SK-N-SH (cell line): ENCODE measurements around the gene PRMT2. TPM values are rescaled to one million over a fixed set of nuclear protein-coding genes. Genes with fewer than 3 reads are reported as not detected.
A peak's percentile ranks its signal among the peaks of the same experiment; 100 is the strongest.

Experiments
- CTCF ChIA-PET: fragments of 300-600, 350-600 bp; formaldehyde crosslinking; extraction: SDS; loops from one replicate; lab custom pipeline; 2021; lab: Yijun Ruan, JAX
- POLR2A ChIA-PET: fragments of 350-600 bp; sonication (Branson Sonifier 250); formaldehyde crosslinking; extraction: SDS; loops from one replicate; lab custom pipeline; 2020; ENCODE audit warnings: antibody characterized with exemption, inconsistent platforms; lab: Yijun Ruan, JAX
- DNase-seq: peaks from one replicate; pipeline ENCODE4 v3.0.0; 2012
- H2AFZ ChIP-seq: fragments of 200-600 bp; sonication (generic); 2 replicates; pipeline ENCODE4 v1.8.1; 2016; ENCODE audit warnings: antibody characterized with exemption, mild to moderate bottlenecking, low read depth
- H3F3A ChIP-seq: fragments of 200-600 bp; sonication (generic); replicated peaks from 2 replicates; pipeline ENCODE3; 2016; ENCODE audit warnings: antibody characterized with exemption, mild to moderate bottlenecking; ENCODE audit not compliant: insufficient read depth
- H3K27ac ChIP-seq, 2 experiments: fragments of 200-500 bp in 1 of 2; fragments of 200-600 bp in 1 of 2; sonication (Bioruptor generic) in 1 of 2; sonication (generic), shearing (Covaris generic) in 1 of 2; 2 replicates each; pipeline versions ENCODE4 v1.5.1 to v1.6.1; 2014 to 2016; ENCODE audit warnings: low read depth in 2 of 2, inconsistent platforms in 1 of 2, low read length in 1 of 2, mild to moderate bottlenecking in 1 of 2, mixed read lengths in 1 of 2
- H3K27me3 ChIP-seq: fragments of 200-600 bp; sonication (generic), shearing (Covaris generic); 2 replicates; pipeline ENCODE4 v1.6.1; 2016; ENCODE audit warnings: mixed run types; ENCODE audit not compliant: insufficient read depth
- H3K36me3 ChIP-seq, 2 experiments: fragments of 200-500 bp in 1 of 2; fragments of 200-600 bp in 1 of 2; sonication (Bioruptor generic) in 1 of 2; sonication (generic) in 1 of 2; replicated peaks in 1 of 2; 2 replicates each; pipeline versions ENCODE3 to v1.5.1; 2014 to 2016; ENCODE audit warnings: low read length in 1 of 2, mild to moderate bottlenecking in 1 of 2; ENCODE audit not compliant: insufficient read depth in 2 of 2, control insufficient read depth in 1 of 2
- H3K4me1 ChIP-seq, 2 experiments: fragments of 200-500 bp in 1 of 2; fragments of 200-600 bp in 1 of 2; sonication (Bioruptor generic) in 1 of 2; sonication (generic), shearing (Covaris generic) in 1 of 2; 2 replicates each; pipeline versions ENCODE4 v1.5.1 to v1.6.1; 2014 to 2016; ENCODE audit warnings: low read depth in 1 of 2, low read length in 1 of 2, mixed run types in 1 of 2; ENCODE audit not compliant: insufficient read depth in 2 of 2, control insufficient read depth in 1 of 2
- H3K4me2 ChIP-seq: fragments of 200-600 bp; sonication (generic), shearing (Covaris generic); 2 replicates; pipeline ENCODE4 v1.6.1; 2017; ENCODE audit warnings: mixed run types
- H3K4me3 ChIP-seq, 2 experiments: fragments of 200-500 bp in 1 of 2; fragments of 200-600 bp in 1 of 2; sonication (Bioruptor generic) in 1 of 2; sonication (generic), shearing (Covaris generic) in 1 of 2; 2 replicates each; pipeline versions ENCODE4 v1.5.1 to v1.8.1; 2014 to 2016; ENCODE audit warnings: low read depth in 2 of 2, inconsistent platforms in 1 of 2, low read length in 1 of 2, mild to moderate bottlenecking in 1 of 2, mixed read lengths in 1 of 2, moderate library complexity in 1 of 2
- H3K79me2 ChIP-seq: fragments of 200-600 bp; sonication (generic); 2 replicates; pipeline ENCODE4 v1.8.1; 2017; ENCODE audit warnings: mild to moderate bottlenecking; ENCODE audit not compliant: insufficient read depth
- H3K9ac ChIP-seq: fragments of 200-600 bp; sonication (generic); 2 replicates; pipeline ENCODE4 v1.6.1; 2017; ENCODE audit warnings: mixed run types
- H3K9me2 ChIP-seq: fragments of 200-600 bp; sonication (generic); 2 replicates; pipeline ENCODE4 v1.6.1; 2017; ENCODE audit warnings: mixed run types
- H3K9me3 ChIP-seq: fragments of 200-600 bp; sonication (generic); 2 replicates; pipeline ENCODE4 v1.6.1; 2017; ENCODE audit warnings: mixed run types, mild to moderate bottlenecking, moderate library complexity
- H4K20me1 ChIP-seq: fragments of 200-600 bp; sonication (generic); 2 replicates; pipeline ENCODE4 v1.6.1; 2017; ENCODE audit warnings: mild to moderate bottlenecking, mixed run types; ENCODE audit not compliant: insufficient read depth
- CTCF ChIP-seq: fragments of 200-600 bp; sonication (generic); IDR thresholded peaks from 2 replicates; pipeline ENCODE4 v1.6.1; 2017; ENCODE audit warnings: antibody characterized with exemption, mild to moderate bottlenecking, moderate library complexity
- ELF1 ChIP-seq: IDR thresholded peaks from 2 replicates; pipeline ENCODE4 v1.4.0; 2012
- EP300 ChIP-seq, 2 experiments: IDR thresholded peaks; 2 replicates each; pipeline versions ENCODE4 v1.4.0 to v1.6.1; 2012; ENCODE audit warnings: borderline replicate concordance in 1 of 2, low read depth in 1 of 2, low read length in 1 of 2
- EZH2phosphoT487 ChIP-seq: fragments of 200-600 bp; sonication (generic); IDR thresholded peaks from 2 replicates; pipeline ENCODE4 v1.6.1; 2017; ENCODE audit warnings: low read depth, mixed run types, mild to moderate bottlenecking, antibody characterized with exemption, moderate library complexity, borderline replicate concordance
- FOXJ3 ChIP-seq: sonication (generic); formaldehyde crosslinking; IDR thresholded peaks from 2 replicates; pipeline ENCODE4 v1.5.1; 2020; ENCODE audit warnings: mild to moderate bottlenecking, missing genetic modification reagents
- FOXM1 ChIP-seq: IDR thresholded peaks from 2 replicates; pipeline ENCODE4 v1.4.0; 2012; ENCODE audit warnings: low read depth, mild to moderate bottlenecking
- GABPA ChIP-seq: IDR thresholded peaks from 2 replicates; pipeline ENCODE4 v1.4.0; 2012; ENCODE audit warnings: low read depth, mild to moderate bottlenecking
- IRF3 ChIP-seq: fragments of 150-350 bp; IDR thresholded peaks from 2 replicates; pipeline ENCODE4 v1.6.1; 2016; ENCODE audit warnings: mild to moderate bottlenecking, low read depth, low read length
- JUND ChIP-seq: IDR thresholded peaks from 2 replicates; pipeline ENCODE4 v1.4.0; 2012
- MAX ChIP-seq: IDR thresholded peaks from 2 replicates; pipeline ENCODE4 v1.4.0; 2012; ENCODE audit warnings: low read depth
- MXI1 ChIP-seq: IDR thresholded peaks from 2 replicates; pipeline ENCODE4 v1.6.1; 2012; ENCODE audit warnings: mild to moderate bottlenecking, low read depth, low read length, improper control_type of control experiment
- NRF1 ChIP-seq: IDR thresholded peaks from 2 replicates; pipeline ENCODE4 v1.6.1; 2012; ENCODE audit warnings: low read depth, mild to moderate bottlenecking, low read length
- PBX3 ChIP-seq: IDR thresholded peaks from 2 replicates; pipeline ENCODE4; 2012
- POLR2AphosphoS5 ChIP-seq: IDR thresholded peaks from 2 replicates; pipeline ENCODE4 v1.6.1; 2012; ENCODE audit warnings: low read depth, low read length
- RAD21 ChIP-seq: IDR thresholded peaks from 2 replicates; pipeline ENCODE4 v1.6.1; 2012; ENCODE audit warnings: mild to moderate bottlenecking, low read length
- RFX5 ChIP-seq: IDR thresholded peaks from 2 replicates; pipeline ENCODE4 v1.6.1; 2012; ENCODE audit warnings: mild to moderate bottlenecking, improper control_type of control experiment, low read length
- TEAD4 ChIP-seq: IDR thresholded peaks from 2 replicates; pipeline ENCODE4 v1.4.0; 2012; ENCODE audit warnings: mild to moderate bottlenecking, borderline replicate concordance; ENCODE audit not compliant: insufficient read depth
- YY1 ChIP-seq: IDR thresholded peaks from 2 replicates; pipeline ENCODE4 v1.4.0; 2012; ENCODE audit warnings: low read depth, mild to moderate bottlenecking
- WGBS: methylation state at CpG from one replicate; pipeline ENCODE4 v1.1.6; 2017; ENCODE audit warnings: low lambda C conversion rate; 5-methylcytosine and 5-hydroxymethylcytosine counted together
- polyA plus RNA-seq, 3 experiments: library from polyadenylated mRNA; depleted of rRNA; stranded (reverse); fragments of >200 nt; gene quantifications; 2 replicates each; pipeline ENCODE4 v1.2.3, GENCODE V29; 2012

Gene PRMT2
- polyA plus RNA-seq, 1 of the 3 experiments (the other 2 are of a cell fraction), result 278 TPM

GRCh38 chr21:46634427-46634826 is 1.0 kb upstream of the PRMT2 start:
- Histone ChIP-seq H3F3A (peaks cover 20% of the 10 kb centered on the region), H3K4me2 (peak overlapping the region; percentile 88), H3K27ac (peak overlapping the region; percentile 90 to 95), H3K9me3 (no peaks in the 10 kb centered on the region), H3K4me1 (peaks cover 9 to 22% of the 10 kb centered on the region in 2 experiments; a peak in 2 of 4 replicates), H4K20me1 (peaks cover 20% of the 10 kb centered on the region), H2AFZ (peak overlapping the region; percentile 97), H3K79me2 (peaks cover 39% of the 10 kb centered on the region), H3K4me3 (peak overlapping the region; percentile 81 to 89), H3K27me3 (no peaks in the 10 kb centered on the region), H3K9me2 (no peaks in the 10 kb centered on the region), H3K9ac (peak overlapping the region; percentile 88), H3K36me3 (peaks cover 18% of the 10 kb centered on the region in 2 experiments)
- 93% methylated on average over 8 of the region's 8 CpGs for WGBS
- ChIA-PET CTCF (no interaction called here), POLR2A (interaction anchor here (0.6 kb wide), 1 partner anchor 376 kb away, joined by 3 read pairs; no protein-coding TSS in a partner anchor)
- no peak for DNase-seq
- no peak for TF ChIP-seq TEAD4
- TF ChIP-seq FOXM1, result no peak
- TF ChIP-seq JUND, result no peak
- no peak for TF ChIP-seq IRF3
- no peak for TF ChIP-seq POLR2AphosphoS5
- no peak for TF ChIP-seq MAX
- no peak for TF ChIP-seq GABPA
- no peak for TF ChIP-seq EP300 (IDR thresholded peaks at IDR 0.05; ENCODE audit: borderline replicate concordance in 1 of 2, low read depth in 1 of 2, low read length in 1 of 2)
- no peak for TF ChIP-seq RFX5
- no peak for TF ChIP-seq RAD21
- TF ChIP-seq YY1, result no peak
- TF ChIP-seq EZH2phosphoT487, result no peak
- TF ChIP-seq, all 33 proteins: peak for 0

- Histone ChIP-seq H3F3A (peaks cover 20% of the 10 kb centered on the region), H3K79me2 (peaks cover 44% of the 10 kb centered on the region), H2AFZ (peak overlapping the region; percentile 97), H3K27ac (peak overlapping the region; percentile 90 to 95), H3K4me2 (peak overlapping the region; percentile 88), H3K36me3 (peaks cover 18 to 21% of the 10 kb centered on the region in 2 experiments), H3K9me3 (no peaks in the 10 kb centered on the region), H3K9ac (peak overlapping the region; percentile 88), H3K4me1 (peaks cover 9 to 22% of the 10 kb centered on the region in 2 experiments; a peak in 2 of 4 replicates), H3K27me3 (no peaks in the 10 kb centered on the region), H3K9me2 (no peaks in the 10 kb centered on the region), H3K4me3 (peak overlapping the region; percentile 81 to 89), H4K20me1 (peaks cover 22% of the 10 kb centered on the region)
- ChIA-PET CTCF (no interaction called here), POLR2A (interaction anchor here (1.0 to 1.5 kb wide), 4 partner anchors 11 to 177 kb away, joined by 4 to 8 read pairs (median 4); no protein-coding TSS in a partner anchor)
- TF ChIP-seq MXI1 (0 out of 2 replicates have a peak, but pooled peaks have one; percentile 56), RAD21 (peak; percentile 32), TEAD4 (no peak), IRF3 (no peak), MAX (peak; percentile 55), YY1 (peak; percentile 74), FOXJ3 (CRISPR knock-in tag) (0 out of 2 replicates have a peak, but pooled peaks have one; percentile 33), PBX3 (no peak), JUND (no peak), EP300 (IDR thresholded peaks at IDR 0.05; ENCODE audit: borderline replicate concordance in 1 of 2, low read depth in 1 of 2, low read length in 1 of 2) (no peak), POLR2AphosphoS5 (peak; percentile 29; the same call in 1 of the 2 replicates), GABPA (peak; percentile 26; the same call in 1 of the 2 replicates), CTCF (peak; percentile 38), NRF1 (peak; percentile 10; the same call in 1 of the 2 replicates), RFX5 (peak; percentile 50; the same call in 1 of the 2 replicates), ELF1 (peak; percentile 21; the same call in 1 of the 2 replicates)
- peak; percentile 80 for DNase-seq
- 2% methylated on average over 12 of the region's 14 CpGs for WGBS
Observed at GRCh38 chr21:46634966-46635323, 529 bp upstream of the PRMT2 start.
